HEK293T (cell line): ENCODE results near the gene PRKCH.

Experiments used
- CTBP1 ChIP-seq: fragments of 450-650 bp; IDR thresholded peaks from 2 replicates; pipeline ENCODE4 v1.6.1; 2016; ENCODE audit warnings: borderline replicate concordance
- SP1 ChIP-seq: fragments of 450-650 bp; IDR thresholded peaks from 2 replicates; pipeline ENCODE4 v1.6.1; 2017
- SUZ12 ChIP-seq: fragments of 450-650 bp; IDR thresholded peaks from 2 replicates; pipeline ENCODE4 v1.6.1; 2016; ENCODE audit warnings: mild to moderate bottlenecking

DNA sequence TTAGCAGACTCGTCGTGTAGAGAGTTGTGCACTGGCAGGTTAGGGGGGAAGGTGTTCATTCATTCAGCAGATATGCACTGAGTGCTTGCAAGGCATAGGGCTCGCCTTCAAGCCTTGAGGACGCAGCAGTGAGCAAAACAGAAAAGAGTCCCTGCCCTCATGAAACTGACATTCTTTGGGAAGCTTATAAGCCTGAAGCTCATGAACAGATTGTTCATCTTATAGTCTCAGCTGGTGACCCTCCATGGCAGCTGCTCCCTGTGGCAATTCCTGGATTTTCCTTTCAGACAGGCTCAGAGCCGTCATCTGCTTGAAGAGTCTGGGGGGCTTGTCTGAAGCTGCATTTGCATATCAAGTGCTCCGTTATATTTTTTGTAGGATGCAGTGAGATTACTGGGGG is 148.4 kb downstream of the PRKCH start:
- TF ChIP-seq SP1 (no peak), SUZ12 (no peak), CTBP1 (no peak)
